Measurements from ENCODE around the gene CX3CR1.

Gene CX3CR1

DNA sequence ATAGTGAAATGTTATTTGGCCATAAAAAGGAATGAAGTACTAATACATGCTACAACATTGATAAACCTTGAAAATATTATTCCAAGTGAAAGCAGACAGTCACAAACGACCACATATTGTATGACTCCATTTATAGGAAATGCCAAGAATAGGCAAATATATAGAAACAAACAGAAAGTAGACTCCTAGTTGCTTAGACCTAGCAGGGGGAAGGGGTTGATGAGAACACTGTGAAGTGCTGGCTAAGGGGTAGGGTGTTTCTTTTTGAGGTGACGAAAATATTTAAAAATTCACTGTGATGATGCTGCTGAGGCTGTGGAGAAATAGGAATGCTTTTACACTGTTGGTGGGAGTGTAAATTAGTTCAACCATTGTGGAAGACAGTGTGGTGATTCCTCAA, 56.9 kb downstream of the CX3CR1 start:
- no peak for DNase-seq (ENCODE audit: low read depth in 2 of 2)

DNA sequence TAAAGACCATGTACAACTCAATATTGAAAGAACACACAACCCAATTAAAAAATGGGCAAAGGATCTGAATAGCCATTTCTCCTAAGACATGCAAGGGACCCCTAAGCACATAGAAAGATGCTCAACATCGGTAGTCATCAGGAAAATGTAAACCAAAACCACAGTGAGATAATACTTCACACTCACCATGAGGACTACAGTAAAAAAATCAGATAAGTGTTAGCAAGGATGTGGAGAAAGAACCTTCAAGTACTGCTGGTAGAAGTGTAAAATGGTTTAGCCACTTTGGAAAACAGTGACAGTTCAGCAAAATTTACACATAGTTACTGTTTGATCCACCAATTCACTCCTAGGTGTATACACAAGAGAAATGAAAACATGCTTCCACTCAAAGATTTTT, 57.4 kb downstream of the CX3CR1 start:
- no peak for DNase-seq (ENCODE audit: low read depth in 2 of 2)

DNA sequence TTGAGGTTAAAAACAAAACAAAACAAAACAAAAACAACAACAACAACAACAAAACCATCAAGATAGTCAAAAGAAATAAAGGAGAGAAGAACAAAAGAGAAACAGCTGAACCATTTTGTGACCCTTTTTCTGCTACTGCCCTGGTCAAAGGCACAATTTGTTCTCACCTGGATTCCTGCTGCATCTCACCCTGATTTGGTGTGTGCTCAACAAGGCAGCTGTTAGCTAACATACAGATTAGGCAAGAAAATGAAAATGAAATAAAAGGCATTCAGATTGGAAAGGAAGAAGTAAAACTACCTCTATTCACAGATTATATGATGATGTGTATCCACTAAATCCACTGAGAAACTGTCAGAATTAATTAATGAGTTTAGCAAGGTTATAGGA, 58.7 kb downstream of the CX3CR1 start:
- DNase-seq (ENCODE audit: low read depth in 2 of 2), result no peak

GRCh38 chr3:39220407-39221140, 59.3 kb downstream of the CX3CR1 start:
- no peak for DNase-seq (ENCODE audit: low read depth in 2 of 2)

GRCh38 chr3:39219702-39220101, 60.1 kb downstream of the CX3CR1 start:
- DNase-seq (ENCODE audit: low read depth in 2 of 2), result no peak

GRCh38 chr3:39216176-39216790, 63.6 kb downstream of the CX3CR1 start:
- no peak for DNase-seq (ENCODE audit: low read depth in 2 of 2)

- no peak for DNase-seq (ENCODE audit: low read depth in 2 of 2)
Observed at GRCh38 chr3:39213613-39214012, 66.2 kb downstream of the CX3CR1 start.

All from stimulated activated CD4-positive, alpha-beta T cell treated with anti-CD3 and anti-CD28 coated beads, Interleukin-1b, Interleukin-23, amount 100 ng/mL, for 4 hours (primary cell).